Left colon (tissue), 2 donors: ENCODE measurements around the gene ROBO1. TPM values are rescaled to one million over a fixed set of nuclear protein-coding genes. Genes with fewer than 3 reads are reported as not detected.
"Not testable (repeated sequence)": the region's sequence is repeated elsewhere in the genome, so short reads cannot be mapped to it uniquely, and the experiment has no call there.

ENCODE experiments used
- ATAC-seq: fragments of 200-7000 bp; cut with Tn5 transposase; one replicate; pipeline ENCODE4 v1.9.1; 2020; ENCODE audit warnings: mild to moderate bottlenecking, moderate library complexity
- DNase-seq, 2 donors: peaks; one replicate each; pipeline ENCODE4 v3.0.0-alpha.2; 2020
- intact Hi-C, 2 donors: fragments of 100-400 bp; cut with DNase I in 1 of 2; cut with micrococcal nuclease in 1 of 2; formaldehyde crosslinking; loops; one replicate each; pipeline versions ENCODE4 v1.11.2 to v1.14.0; 2022; cut with DNase I, micrococcal nuclease
- total RNA-seq, 2 donors: library from RNA; stranded (reverse); fragmentation: NEBNext Ultra II Directional; extraction: Animal tissue kit (Norgen Biotek cat#: 25700); gene quantifications; one replicate each; pipeline ENCODE4 v1.2.1, GENCODE V29; 2021
- donor health status: DM: no; HTN: no; CAD: no.
- donor health status: DM: yes; HTN: yes; CAD: no.

Gene ROBO1
- total RNA-seq, 2 donors from 2014 or later: 3.0 to 9.7 TPM

- intact Hi-C loops: no loop called here
- no peak for ATAC-seq
- no peak for DNase-seq
Observed at GRCh38 chr3:78701537-78701936, 1066.3 kb downstream of the ROBO1 start.

DNA sequence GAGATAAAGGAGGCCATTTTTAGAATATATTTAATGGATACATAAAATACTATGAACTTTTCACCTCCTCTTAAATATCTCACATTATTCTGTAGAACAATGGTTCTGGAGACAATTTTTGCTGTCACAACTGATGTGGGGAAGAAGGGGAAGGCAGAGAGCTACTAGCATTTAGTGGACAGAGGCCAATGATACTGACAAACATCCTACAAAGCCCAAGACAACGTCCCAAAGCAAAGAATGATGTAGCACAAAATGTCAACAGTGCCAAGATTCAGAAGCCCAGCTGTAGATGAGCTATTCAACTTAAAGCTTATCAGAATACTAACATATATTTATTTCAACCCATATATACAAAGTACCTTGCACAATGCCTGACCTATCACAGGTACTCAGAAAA lies 1069.4 kb downstream of the ROBO1 start:
- ATAC-seq: no peak
- DNase-seq: no peak
- intact Hi-C loops: no loop called here

GRCh38 chr3:78697426-78697825 lies 1070.4 kb downstream of the ROBO1 start:
- intact Hi-C loops: no loop called here
- ATAC-seq (no peak), DNase-seq (no peak)

DNA sequence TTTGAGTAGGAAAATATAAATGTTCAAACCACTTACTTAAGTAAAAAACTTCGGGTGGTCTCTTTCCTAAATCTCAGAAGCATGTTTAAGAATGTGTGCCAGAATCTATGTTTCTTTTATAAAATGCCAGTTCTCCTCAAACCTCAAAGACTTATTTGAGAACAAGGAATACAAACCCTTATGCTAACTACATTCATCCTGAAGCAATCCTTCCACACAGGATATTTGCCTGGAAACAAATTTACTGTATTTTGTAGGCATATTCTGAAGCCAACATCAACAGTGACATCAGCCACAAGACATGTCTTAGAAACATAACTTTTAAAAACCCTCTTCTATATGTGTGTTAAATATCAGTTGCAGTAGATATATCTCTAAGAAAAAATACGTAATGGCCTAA lies 1077.0 kb downstream of the ROBO1 start:
- intact Hi-C loops: no loop called here
- DNase-seq: no peak
- no peak for ATAC-seq

GRCh38 chr3:78689378-78689777 lies 1078.4 kb downstream of the ROBO1 start:
- DNase-seq (no peak), ATAC-seq (no peak)
- intact Hi-C loops: no loop called here

DNA sequence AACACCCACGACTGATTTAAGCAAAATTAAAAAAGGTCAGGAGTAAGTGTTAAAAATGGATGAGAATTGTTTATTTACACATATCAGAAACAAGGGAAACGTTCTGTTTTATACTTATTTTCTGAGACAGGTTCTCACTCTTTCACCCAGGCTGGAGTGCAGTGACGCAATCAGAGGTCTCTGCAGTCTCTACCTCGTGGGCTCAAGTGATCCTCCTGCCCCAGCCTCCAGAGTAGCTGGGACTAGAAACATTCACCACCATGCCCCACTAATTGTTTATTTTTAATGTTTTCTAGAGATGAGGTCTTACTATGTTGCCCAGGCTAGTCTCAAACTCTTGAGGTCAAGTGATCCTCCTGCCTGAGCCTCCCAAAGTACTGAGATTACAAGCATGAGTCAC lies 1080.3 kb downstream of the ROBO1 start:
- ATAC-seq: no peak
- DNase-seq: no peak
- intact Hi-C loops: no loop called here

- no peak for ATAC-seq
- intact Hi-C loops: no loop called here
- DNase-seq: no peak
Observed at GRCh38 chr3:78683284-78683683, 1084.5 kb downstream of the ROBO1 start.

DNA sequence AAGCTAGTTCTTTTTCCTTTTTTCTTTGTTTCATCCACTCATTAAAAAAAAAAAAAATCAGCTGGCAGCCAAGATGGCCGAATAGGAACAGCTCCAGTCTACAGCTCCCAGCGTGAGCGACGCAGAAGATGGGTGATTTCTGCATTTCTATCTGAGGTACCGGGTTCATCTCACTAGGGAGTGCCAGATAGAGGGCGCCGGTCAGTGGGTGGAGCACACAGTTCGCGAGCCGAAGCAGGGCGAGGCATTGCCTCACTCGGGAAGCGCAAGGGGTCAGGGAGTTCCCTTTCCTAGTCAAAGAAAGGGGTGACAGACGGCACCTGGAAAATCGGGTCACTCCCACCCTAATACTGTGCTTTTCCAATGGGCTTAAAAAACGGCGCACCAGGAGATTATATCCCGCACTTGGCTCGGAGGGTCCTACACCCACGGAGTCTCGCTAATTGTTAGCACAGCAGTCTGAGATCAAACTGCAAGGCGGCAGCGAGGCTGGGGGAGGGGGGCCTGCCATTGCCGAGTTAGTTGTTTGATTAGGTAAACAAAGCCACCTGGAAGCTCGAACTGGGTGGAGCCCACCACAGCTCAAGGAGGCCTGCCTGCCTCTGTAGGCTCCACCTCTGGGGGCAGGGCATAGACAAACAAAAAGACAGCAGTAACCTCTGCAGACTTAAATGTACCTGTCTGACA lies 1092.5 kb downstream of the ROBO1 start:
- DNase-seq: peak; percentile 30 to 47
- ATAC-seq: peak; percentile 72
- intact Hi-C loops: not testable (repeated sequence)

DNA sequence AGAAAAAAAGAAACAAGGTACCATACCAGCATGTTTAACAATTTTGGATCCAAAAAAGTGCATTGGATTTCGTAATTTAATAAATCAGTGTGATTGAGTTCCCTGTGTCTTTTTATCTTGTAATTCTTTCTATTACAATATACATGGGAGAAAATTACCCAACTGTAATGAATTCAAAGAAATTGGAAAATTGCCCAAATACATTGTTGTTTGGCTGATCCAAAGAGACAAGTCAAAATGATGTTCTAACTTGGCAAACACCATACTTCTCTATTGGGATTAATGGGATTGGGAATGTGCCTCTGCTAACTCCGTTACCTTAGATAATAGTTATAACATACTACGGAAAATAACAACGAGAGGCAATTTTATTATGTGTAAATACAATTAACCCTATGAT lies 1097.1 kb downstream of the ROBO1 start:
- intact Hi-C loops: no loop called here
- no peak for ATAC-seq
- no peak for DNase-seq

DNA sequence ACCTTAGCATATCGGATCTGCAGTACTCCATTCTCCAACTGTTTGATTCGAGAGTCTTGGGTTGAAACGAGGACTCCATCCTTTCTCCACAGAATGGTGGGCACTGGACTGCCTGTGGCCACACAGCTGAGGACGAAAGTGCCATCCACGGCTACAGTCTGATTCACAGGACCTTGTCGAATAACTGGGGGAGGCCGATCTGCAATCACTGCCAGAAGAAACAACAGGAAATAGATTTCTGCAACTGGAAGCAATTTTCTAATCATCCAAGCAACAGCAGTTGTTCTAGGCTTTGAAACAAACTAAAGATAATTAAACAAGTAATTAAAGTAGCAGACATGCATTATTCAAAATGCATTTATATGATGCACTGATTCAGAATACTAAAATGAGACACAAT lies 1097.7 kb downstream of the ROBO1 start:
- ATAC-seq (no peak), DNase-seq (no peak)
- intact Hi-C loops: no loop called here

GRCh38 chr3:78668302-78668701 lies 1099.5 kb downstream of the ROBO1 start:
- DNase-seq: no peak
- ATAC-seq: no peak
- intact Hi-C loops: no loop called here

DNA sequence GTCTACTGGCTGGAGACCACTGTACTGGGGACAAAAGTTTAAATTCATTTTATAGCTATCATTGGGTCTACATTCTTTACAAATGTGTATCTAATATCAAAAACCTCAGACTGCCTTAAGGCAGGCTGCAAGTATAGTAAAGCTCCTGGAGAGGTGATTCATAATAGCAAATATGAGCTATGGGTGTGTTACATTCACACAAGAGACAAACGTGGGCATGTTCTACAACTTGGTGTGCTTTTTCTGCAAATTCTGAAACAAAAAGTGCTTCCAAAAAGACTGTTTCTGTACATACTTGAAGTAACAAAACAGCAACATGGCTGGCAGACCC lies 1101.4 kb downstream of the ROBO1 start:
- no peak for DNase-seq
- intact Hi-C loops: no loop called here
- ATAC-seq: peak; percentile 42

- intact Hi-C loops: no loop called here
- DNase-seq (no peak), ATAC-seq (no peak)
Observed at GRCh38 chr3:78665776-78666469, 1101.9 kb downstream of the ROBO1 start.

- intact Hi-C loops: no loop called here
- DNase-seq (no peak), ATAC-seq (no peak)
Observed at GRCh38 chr3:78665101-78665500, 1102.7 kb downstream of the ROBO1 start.

DNA sequence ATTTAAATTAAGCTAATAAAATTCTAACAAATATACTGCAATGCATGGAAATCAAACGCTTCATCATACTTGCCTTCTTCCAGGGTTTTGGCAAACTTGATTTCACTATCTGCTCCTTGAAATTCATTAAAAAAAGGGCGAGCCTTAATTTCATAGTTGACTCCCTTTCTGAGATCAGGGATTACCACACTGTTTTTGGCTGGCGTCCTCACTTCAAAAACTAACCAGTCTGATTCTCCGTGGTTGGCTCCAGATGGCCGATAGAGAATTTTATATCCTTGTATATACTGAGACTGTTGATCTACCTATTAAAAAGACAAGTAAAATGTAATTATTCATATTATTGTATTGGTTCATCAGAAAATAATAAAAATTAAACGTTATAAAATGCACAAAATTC lies 1106.8 kb downstream of the ROBO1 start:
- no peak for ATAC-seq
- no peak for DNase-seq
- intact Hi-C loops: loop anchor here in 1 of 2 donors (5.0 kb wide), 1 partner anchor 371 kb away; no protein-coding TSS in a partner anchor

DNA sequence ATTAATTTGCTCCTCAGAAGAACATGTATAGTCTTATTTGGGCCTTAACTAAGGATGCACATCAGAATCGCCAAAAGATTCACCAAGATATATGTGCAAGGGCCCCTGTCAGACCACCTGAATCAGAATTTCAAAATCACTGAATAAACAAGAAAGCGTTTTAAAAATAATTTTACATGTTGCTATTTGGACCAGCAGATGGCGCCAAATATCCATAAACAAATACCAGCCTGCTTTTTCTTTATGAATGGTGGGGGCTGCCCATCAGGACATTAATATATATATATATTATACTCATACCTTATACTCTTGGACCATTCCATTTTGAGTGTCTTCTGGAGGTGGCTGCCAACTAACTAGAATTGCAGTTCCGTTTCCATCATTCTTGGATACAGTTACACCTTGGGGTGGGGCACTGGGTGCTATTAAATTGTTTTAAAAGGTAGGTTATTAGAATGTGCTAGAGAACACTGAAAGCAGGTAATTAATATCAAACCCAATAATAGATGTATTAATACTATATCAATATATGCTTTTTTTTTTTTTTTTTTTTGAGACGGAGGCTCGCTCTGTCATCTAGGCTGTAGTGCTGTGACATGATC lies 1108.3 kb downstream of the ROBO1 start:
- intact Hi-C loops: no loop called here
- peak in 1 of 2 donors; percentile 29 for DNase-seq
- no peak for ATAC-seq

- no peak for ATAC-seq
- no peak for DNase-seq
- intact Hi-C loops: no loop called here
Observed at GRCh38 chr3:78647726-78648125, 1120.1 kb downstream of the ROBO1 start.

- intact Hi-C loops: no loop called here
- ATAC-seq (peak; percentile 68), DNase-seq (no peak)
Observed at GRCh38 chr3:78645628-78646310, 1122.0 kb downstream of the ROBO1 start.

- no peak for DNase-seq
- no peak for ATAC-seq
- intact Hi-C loops: no loop called here
Observed at GRCh38 chr3:78644847-78645246, 1123.0 kb downstream of the ROBO1 start.
